AG09319 (cell line): ENCODE results near the gene TSPAN6.

Experiments used
- DNase-seq: peaks from one replicate; pipeline ENCODE4 v3.0.0-alpha.2; 2010; ENCODE audit warnings: low read depth; ENCODE audit errors: extremely low read depth
- TF ChIP-seq, protein P1 (sequence below): IDR thresholded peaks from 2 replicates; pipeline ENCODE4 v1.5.1; 2011; ENCODE audit warnings: low read depth, mild to moderate bottlenecking, inconsistent platforms, low read length, moderate library complexity

Gene TSPAN6

DNA sequence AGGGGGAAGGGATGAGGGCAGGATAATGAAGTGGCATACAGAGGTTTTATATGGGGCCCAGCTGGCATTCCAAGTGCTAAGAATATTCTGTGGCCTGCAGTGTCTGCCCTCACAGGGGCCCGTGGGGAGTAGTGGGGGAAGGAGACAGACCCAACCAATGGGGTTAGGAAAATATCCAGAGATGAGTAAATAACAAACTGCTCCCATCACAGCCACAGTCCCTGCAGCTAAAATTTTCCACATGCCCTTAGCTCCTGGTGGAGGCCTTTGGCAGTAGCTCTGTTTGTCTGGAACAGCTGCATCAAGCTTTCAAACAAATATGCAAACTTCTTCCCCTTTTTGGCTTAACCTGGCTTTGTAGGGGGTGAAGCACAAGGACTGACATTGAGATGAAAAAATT lies 10.5 kb upstream of the TSPAN6 start:
- no peak for DNase-seq
- TF ChIP-seq, protein P1, sequence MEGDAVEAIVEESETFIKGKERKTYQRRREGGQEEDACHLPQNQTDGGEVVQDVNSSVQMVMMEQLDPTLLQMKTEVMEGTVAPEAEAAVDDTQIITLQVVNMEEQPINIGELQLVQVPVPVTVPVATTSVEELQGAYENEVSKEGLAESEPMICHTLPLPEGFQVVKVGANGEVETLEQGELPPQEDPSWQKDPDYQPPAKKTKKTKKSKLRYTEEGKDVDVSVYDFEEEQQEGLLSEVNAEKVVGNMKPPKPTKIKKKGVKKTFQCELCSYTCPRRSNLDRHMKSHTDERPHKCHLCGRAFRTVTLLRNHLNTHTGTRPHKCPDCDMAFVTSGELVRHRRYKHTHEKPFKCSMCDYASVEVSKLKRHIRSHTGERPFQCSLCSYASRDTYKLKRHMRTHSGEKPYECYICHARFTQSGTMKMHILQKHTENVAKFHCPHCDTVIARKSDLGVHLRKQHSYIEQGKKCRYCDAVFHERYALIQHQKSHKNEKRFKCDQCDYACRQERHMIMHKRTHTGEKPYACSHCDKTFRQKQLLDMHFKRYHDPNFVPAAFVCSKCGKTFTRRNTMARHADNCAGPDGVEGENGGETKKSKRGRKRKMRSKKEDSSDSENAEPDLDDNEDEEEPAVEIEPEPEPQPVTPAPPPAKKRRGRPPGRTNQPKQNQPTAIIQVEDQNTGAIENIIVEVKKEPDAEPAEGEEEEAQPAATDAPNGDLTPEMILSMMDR, result no peak

DNA sequence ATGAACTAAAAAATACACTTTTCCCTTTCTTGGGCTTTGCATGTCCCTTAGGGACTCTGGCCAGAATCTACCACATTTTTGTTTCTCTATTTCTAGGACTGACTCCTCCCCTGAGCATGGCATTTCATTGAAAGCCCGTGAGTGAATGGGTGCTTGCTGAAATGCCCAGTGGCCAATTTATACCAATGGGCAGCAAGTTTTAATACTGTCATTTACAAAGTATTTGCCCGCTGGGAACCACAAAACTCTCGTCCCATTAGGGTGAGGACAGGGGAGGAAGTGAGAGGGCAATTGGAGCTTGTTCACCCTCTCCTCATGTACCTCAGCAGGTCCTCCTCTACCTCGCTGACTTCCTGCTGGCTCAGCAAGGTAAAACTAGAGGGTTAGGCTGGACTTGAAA lies 8.5 kb upstream of the TSPAN6 start:
- TF ChIP-seq, protein P1, result no peak
- DNase-seq, result no peak

DNA sequence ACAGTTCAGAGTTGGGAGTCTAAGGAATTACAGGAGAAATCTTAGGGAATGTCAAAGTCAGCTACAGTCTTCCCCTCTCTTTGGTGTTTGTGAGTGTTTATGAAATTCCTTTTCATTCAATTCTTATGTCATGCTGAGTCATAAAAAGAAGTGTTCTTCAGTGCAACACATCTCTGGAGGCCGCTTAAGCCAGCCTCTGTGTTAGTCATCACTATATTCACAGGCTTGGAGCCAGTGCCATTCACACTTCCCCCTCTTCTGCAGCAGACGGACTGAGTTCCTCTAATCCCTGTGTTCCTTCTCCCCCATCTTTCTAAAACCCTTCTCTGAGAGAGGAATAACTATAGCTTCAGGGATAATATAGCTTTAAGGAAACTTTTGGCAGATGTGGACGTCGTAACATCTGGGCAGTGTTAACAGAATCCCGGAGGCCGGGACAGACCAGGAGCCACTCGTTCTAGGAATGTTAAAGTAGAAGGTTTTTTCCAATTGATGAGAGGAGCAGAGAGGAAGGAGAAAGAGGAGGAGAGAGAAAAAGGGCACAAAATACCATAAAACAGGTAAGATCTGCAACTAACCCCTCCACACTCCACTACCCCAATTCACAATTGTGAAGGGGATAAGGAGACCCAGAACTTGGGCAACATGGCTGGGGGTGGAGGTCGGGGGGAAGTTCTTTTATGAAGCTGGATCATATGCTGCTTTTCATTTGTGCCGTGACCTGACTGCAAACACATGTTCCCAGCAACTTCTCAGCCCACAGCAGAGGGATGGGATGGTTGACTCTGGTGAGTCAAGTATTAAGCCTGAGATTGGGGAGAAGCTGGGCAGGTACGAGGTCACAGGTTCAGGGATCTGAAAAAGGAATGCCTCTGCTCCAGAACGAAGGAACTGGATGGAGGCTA lies 7.6 kb upstream of the TSPAN6 start, which contains the start of gene SRPX2:
SRPX2 (plus strand) TSS at position 244 of the 905 bp plus-strand sequence. CDS start 2,124 bp downstream, outside the sequence.
- TF ChIP-seq, protein P1, result no peak
- peak; percentile 54 for DNase-seq

DNA sequence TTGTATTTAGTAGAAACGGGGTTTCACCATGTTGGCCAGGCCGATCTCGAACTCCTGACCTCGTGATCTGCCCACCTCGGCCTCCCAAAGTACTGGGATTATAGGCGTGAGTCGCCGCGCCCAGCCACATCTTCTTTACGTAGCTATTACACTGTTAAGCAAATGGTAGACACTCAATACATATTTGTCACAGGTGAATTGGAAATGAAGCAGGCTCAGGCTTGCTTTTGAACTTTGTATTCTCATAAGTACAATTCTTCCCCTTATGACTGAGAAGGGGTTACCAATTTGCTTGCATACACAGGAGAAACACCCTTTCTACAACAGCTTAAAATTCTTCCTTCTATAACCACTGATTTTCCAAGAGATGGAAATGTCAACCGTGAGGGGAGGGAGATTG lies 6.6 kb upstream of the TSPAN6 start:
- TF ChIP-seq, protein P1, result no peak

DNA sequence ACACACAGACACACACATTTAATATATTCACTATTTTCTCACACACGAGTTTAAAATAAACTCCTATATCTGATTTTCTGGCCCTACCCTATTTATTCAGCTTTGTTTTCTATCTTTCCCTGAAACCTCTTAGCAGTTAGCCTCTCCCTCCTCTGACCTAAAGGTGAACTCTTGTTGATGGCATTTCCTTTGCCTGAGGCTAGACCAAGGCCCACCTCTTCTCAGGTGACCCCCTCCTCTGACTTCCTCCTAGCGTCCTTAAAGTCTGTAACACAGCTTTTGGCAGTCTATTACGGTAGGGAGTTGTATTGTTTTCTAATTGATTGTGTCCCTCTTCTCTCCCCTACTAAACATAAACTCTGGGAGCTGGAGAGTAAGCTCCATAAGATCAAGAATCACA lies 5.7 kb upstream of the TSPAN6 start:
- no peak for DNase-seq
- TF ChIP-seq, protein P1, result no peak

More for the DNA sequence above, 6.6 kb upstream of the TSPAN6 start:
- no peak for DNase-seq

DNA sequence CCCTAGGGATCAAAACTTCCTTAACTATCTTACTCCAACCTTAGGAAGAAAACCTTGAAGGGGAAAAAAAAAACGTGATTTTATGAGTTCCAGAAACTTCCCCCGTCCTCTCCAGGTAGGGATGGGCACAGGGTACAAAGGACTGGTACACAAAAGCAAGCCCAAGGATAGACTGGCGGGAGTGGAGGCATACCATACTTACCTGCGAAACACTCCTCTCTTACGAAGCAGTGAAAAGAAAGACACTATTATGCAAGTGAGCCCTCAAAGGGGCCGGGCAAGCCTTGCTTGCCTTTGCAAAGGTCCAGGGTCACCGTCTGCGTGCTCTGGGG lies 651 bp downstream of the TSPAN6 start:
- TF ChIP-seq, protein P1, result no peak
- no peak for DNase-seq

DNA sequence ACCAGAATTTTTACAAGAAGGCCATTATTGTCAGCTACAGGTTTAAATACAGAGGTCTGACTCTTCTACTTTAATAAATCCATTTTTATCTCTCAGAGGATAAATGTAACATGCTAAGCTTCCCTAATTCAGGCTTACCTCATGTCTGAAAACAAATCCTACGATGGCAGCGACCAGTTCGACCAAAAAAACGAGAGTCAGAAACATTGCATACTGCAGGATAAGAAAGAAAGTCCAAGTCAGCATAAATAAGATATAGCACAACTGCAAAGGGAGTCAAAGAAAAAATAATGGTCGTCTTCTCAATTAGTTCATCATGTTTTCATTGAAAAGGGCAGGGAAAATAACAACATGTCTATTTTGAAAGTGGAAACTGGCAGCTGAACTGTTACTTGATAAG lies 1.6 kb downstream of the TSPAN6 start:
- TF ChIP-seq, protein P1, result no peak
- no peak for DNase-seq
